PC-3 (cell line): ENCODE data around the gene DXO.

Experiments used
- EZH2 ChIP-seq: fragments of 300-600 bp; sonication (generic); IDR thresholded peaks from one replicate; pipeline ENCODE4 v1.6.1; 2017; ENCODE audit warnings: antibody characterized with exemption, mild to moderate bottlenecking, low read length; ENCODE audit not compliant: unreplicated experiment
- TF ChIP-seq, protein P1 (sequence below): fragments of 300-600 bp; sonication (generic); conservative IDR thresholded peaks from 2 replicates; pipeline ENCODE4 v1.5.1; 2017; ENCODE audit warnings: antibody characterized with exemption, low read depth, mild to moderate bottlenecking, low read length

DNA sequence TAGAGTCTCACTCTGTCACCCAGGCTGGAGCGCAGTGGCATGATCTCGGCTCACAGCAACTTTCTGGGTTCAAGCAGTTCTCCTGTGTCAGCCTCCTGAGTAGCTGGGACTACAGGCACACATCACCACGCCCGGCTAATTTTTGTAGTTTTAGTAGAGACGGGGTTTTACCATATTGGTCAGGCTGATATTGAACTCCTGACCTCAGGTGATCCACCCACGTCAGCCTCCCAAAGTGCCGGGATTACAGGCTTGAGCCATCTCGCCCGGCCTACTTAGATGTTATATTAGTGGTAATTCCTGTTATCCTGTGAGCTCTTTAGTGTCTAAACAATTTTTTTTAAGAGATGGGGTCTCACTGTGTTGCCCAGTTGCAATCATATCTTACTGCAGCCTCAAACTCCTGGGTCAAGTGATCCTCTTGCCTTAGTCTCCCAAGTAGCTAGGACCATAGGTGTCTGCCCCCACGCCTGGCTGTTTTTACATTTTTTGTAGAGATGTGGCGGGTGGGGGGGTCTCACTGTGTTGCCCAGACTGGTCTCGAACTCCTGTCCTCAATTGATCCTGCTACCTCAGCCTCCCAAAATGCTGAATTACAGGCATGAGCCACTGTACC lies 6.0 kb upstream of the DXO start:
- TF ChIP-seq, protein P1, sequence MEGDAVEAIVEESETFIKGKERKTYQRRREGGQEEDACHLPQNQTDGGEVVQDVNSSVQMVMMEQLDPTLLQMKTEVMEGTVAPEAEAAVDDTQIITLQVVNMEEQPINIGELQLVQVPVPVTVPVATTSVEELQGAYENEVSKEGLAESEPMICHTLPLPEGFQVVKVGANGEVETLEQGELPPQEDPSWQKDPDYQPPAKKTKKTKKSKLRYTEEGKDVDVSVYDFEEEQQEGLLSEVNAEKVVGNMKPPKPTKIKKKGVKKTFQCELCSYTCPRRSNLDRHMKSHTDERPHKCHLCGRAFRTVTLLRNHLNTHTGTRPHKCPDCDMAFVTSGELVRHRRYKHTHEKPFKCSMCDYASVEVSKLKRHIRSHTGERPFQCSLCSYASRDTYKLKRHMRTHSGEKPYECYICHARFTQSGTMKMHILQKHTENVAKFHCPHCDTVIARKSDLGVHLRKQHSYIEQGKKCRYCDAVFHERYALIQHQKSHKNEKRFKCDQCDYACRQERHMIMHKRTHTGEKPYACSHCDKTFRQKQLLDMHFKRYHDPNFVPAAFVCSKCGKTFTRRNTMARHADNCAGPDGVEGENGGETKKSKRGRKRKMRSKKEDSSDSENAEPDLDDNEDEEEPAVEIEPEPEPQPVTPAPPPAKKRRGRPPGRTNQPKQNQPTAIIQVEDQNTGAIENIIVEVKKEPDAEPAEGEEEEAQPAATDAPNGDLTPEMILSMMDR = no peak
- no peak for TF ChIP-seq EZH2
